ENCODE measurements around the gene MIPOL1. TPM values are rescaled to one million over a fixed set of nuclear protein-coding genes. Genes with fewer than 3 reads are reported as not detected.

Gene MIPOL1
- total and polyA plus RNA-seq, 4 donors: 0.51 to 6.6 (median 1.9) TPM

GRCh38 chr14:37526994-37527393, 329.3 kb downstream of the MIPOL1 start:
- WGBS: 94% methylated on average over 2 of the region's 2 CpGs
- Histone ChIP-seq H3K27ac (ENCODE audit: low read depth in 1 of 2, low read length in 2 of 2) (no peak overlapping the region), H3K4me1 (ENCODE audit: control insufficient read depth in 4 of 4, insufficient read depth in 4 of 4, low read length in 3 of 4) (no peaks in the 10 kb centered on the region), H3K27me3 (ENCODE audit: control insufficient read depth in 4 of 4, insufficient read depth in 4 of 4, low read length in 3 of 4) (no peaks in the 10 kb centered on the region), H3K4me3 (ENCODE audit: low read depth in 1 of 3, low read length in 3 of 3) (no peak overlapping the region), H3K36me3 (ENCODE audit: control insufficient read depth in 4 of 4, insufficient read depth in 3 of 4, low read depth in 1 of 4, low read length in 3 of 4) (no peaks in the 10 kb centered on the region), H3K9ac (ENCODE audit: low read depth in 1 of 2, low read length in 2 of 2) (no peak overlapping the region), H3K9me3 (ENCODE audit: control insufficient read depth in 4 of 4, low read length in 3 of 4) (no peaks in the 10 kb centered on the region)
- no peak for TF ChIP-seq RAD21 (IDR thresholded peaks at IDR 0.05)
- TF ChIP-seq NR2F2 (IDR thresholded peaks at IDR 0.05): no peak
- no peak for TF ChIP-seq HNF4A (conservative IDR thresholded peaks at IDR 0.05)
- TF ChIP-seq FOXA2 (IDR thresholded peaks at IDR 0.05): no peak
- no peak for DNase-seq (ENCODE audit: low spot score)

- H3K27me3 ChIP-seq (ENCODE audit: control insufficient read depth in 4 of 4, insufficient read depth in 4 of 4, low read length in 3 of 4): no peaks in the 10 kb centered on the region
- H3K9ac ChIP-seq (ENCODE audit: low read depth in 1 of 2, low read length in 2 of 2): no peak overlapping the region
- 97% methylated on average over 1 of the region's 1 CpG for WGBS
Measured at GRCh38 chr14:37539992-37540391, 342.3 kb downstream of the MIPOL1 start.

GRCh38 chr14:37544407-37544806, 346.7 kb downstream of the MIPOL1 start:
- TF ChIP-seq RAD21 (IDR thresholded peaks at IDR 0.05): no peak
- TF ChIP-seq TAF1 (conservative IDR thresholded peaks at IDR 0.05): no peak
- no peak for TF ChIP-seq CTCF (IDR thresholded peaks at IDR 0.05; ENCODE audit: low read depth, low read length, missing input control)
- no peak for TF ChIP-seq GABPA (IDR thresholded peaks at IDR 0.05 in 1 of 2, conservative IDR thresholded peaks at IDR 0.05 in 1 of 2)
- TF ChIP-seq HNF4A (conservative IDR thresholded peaks at IDR 0.05): no peak
- TF ChIP-seq HNF4G (IDR thresholded peaks at IDR 0.05): no peak
- no peak for TF ChIP-seq SP1 (IDR thresholded peaks at IDR 0.05)
- no peak for TF ChIP-seq MAX (IDR thresholded peaks at IDR 0.05)
- no peak for TF ChIP-seq JUND (IDR thresholded peaks at IDR 0.05)
- no peak for TF ChIP-seq FOXA2 (IDR thresholded peaks at IDR 0.05)
- TF ChIP-seq NR2F2 (IDR thresholded peaks at IDR 0.05): no peak
- no peak for TF ChIP-seq REST (IDR thresholded peaks at IDR 0.05)
- no peak for TF ChIP-seq YY1 (IDR thresholded peaks at IDR 0.05)
- H3K4me3 ChIP-seq (ENCODE audit: low read depth in 1 of 3, low read length in 3 of 3): no peak overlapping the region
- H3K27me3 ChIP-seq (ENCODE audit: control insufficient read depth in 4 of 4, insufficient read depth in 4 of 4, low read length in 3 of 4): no peaks in the 10 kb centered on the region
- no peak for DNase-seq (ENCODE audit: low spot score)
- no peaks in the 10 kb centered on the region for H3K9me3 ChIP-seq (ENCODE audit: control insufficient read depth in 4 of 4, low read length in 3 of 4)
- peaks cover 0 to 18% (median 2%) of the 10 kb centered on the region in 4 donors for H3K4me1 ChIP-seq (ENCODE audit: control insufficient read depth in 4 of 4, insufficient read depth in 4 of 4, low read length in 3 of 4)
- no peak overlapping the region for H3K9ac ChIP-seq (ENCODE audit: low read depth in 1 of 2, low read length in 2 of 2)
- 29% methylated on average over 2 of the region's 2 CpGs for WGBS
- no peaks in the 10 kb centered on the region for H3K36me3 ChIP-seq (ENCODE audit: control insufficient read depth in 4 of 4, insufficient read depth in 3 of 4, low read depth in 1 of 4, low read length in 3 of 4)
- no peak overlapping the region for H3K27ac ChIP-seq (ENCODE audit: low read depth in 1 of 2, low read length in 2 of 2)

More at GRCh38 chr14:37539992-37540391, 342.3 kb downstream of the MIPOL1 start:
- Histone ChIP-seq H3K4me3 (ENCODE audit: low read depth in 1 of 3, low read length in 3 of 3) (no peak overlapping the region), H3K36me3 (ENCODE audit: control insufficient read depth in 4 of 4, insufficient read depth in 3 of 4, low read depth in 1 of 4, low read length in 3 of 4) (no peaks in the 10 kb centered on the region), H3K9me3 (ENCODE audit: control insufficient read depth in 4 of 4, low read length in 3 of 4) (no peaks in the 10 kb centered on the region), H3K4me1 (ENCODE audit: control insufficient read depth in 4 of 4, insufficient read depth in 4 of 4, low read length in 3 of 4) (no peaks in the 10 kb centered on the region), H3K27ac (ENCODE audit: low read depth in 1 of 2, low read length in 2 of 2) (no peak overlapping the region)
- TF ChIP-seq CTCF (IDR thresholded peaks at IDR 0.05; ENCODE audit: low read depth, low read length, missing input control) (no peak), FOXA2 (IDR thresholded peaks at IDR 0.05) (no peak), ATF3 (IDR thresholded peaks at IDR 0.05) (no peak), MAX (IDR thresholded peaks at IDR 0.05) (no peak), RAD21 (IDR thresholded peaks at IDR 0.05) (no peak), GABPA (IDR thresholded peaks at IDR 0.05 in 1 of 2, conservative IDR thresholded peaks at IDR 0.05 in 1 of 2) (no peak)
- no peak for DNase-seq (ENCODE audit: low spot score)
